SK-N-SH (cell line): Measurements from ENCODE around the gene ART4. TPM values are rescaled to one million over a fixed set of nuclear protein-coding genes. Genes with fewer than 3 reads are reported as not detected.
A peak's percentile ranks its signal among the peaks of the same experiment; 100 is the strongest.

ENCODE experiments used
- CTCF ChIA-PET: fragments of 300-600, 350-600 bp; formaldehyde crosslinking; extraction: SDS; loops from one replicate; lab custom pipeline; 2021; lab: Yijun Ruan, JAX
- POLR2A ChIA-PET: fragments of 350-600 bp; sonication (Branson Sonifier 250); formaldehyde crosslinking; extraction: SDS; loops from one replicate; lab custom pipeline; 2020; ENCODE audit warnings: antibody characterized with exemption, inconsistent platforms; lab: Yijun Ruan, JAX
- DNase-seq: peaks from one replicate; pipeline ENCODE4 v3.0.0; 2012
- H2AFZ ChIP-seq: fragments of 200-600 bp; sonication (generic); 2 replicates; pipeline ENCODE4 v1.8.1; 2016; ENCODE audit warnings: antibody characterized with exemption, mild to moderate bottlenecking, low read depth
- H3F3A ChIP-seq: fragments of 200-600 bp; sonication (generic); replicated peaks from 2 replicates; pipeline ENCODE3; 2016; ENCODE audit warnings: antibody characterized with exemption, mild to moderate bottlenecking; ENCODE audit not compliant: insufficient read depth
- H3K27ac ChIP-seq, 2 experiments: fragments of 200-500 bp in 1 of 2; fragments of 200-600 bp in 1 of 2; sonication (Bioruptor generic) in 1 of 2; sonication (generic), shearing (Covaris generic) in 1 of 2; 2 replicates each; pipeline versions ENCODE4 v1.5.1 to v1.6.1; 2014 to 2016; ENCODE audit warnings: low read depth in 2 of 2, inconsistent platforms in 1 of 2, low read length in 1 of 2, mild to moderate bottlenecking in 1 of 2, mixed read lengths in 1 of 2
- H3K27me3 ChIP-seq: fragments of 200-600 bp; sonication (generic), shearing (Covaris generic); 2 replicates; pipeline ENCODE4 v1.6.1; 2016; ENCODE audit warnings: mixed run types; ENCODE audit not compliant: insufficient read depth
- H3K36me3 ChIP-seq, 2 experiments: fragments of 200-500 bp in 1 of 2; fragments of 200-600 bp in 1 of 2; sonication (Bioruptor generic) in 1 of 2; sonication (generic) in 1 of 2; replicated peaks in 1 of 2; 2 replicates each; pipeline versions ENCODE3 to v1.5.1; 2014 to 2016; ENCODE audit warnings: low read length in 1 of 2, mild to moderate bottlenecking in 1 of 2; ENCODE audit not compliant: insufficient read depth in 2 of 2, control insufficient read depth in 1 of 2
- H3K4me1 ChIP-seq, 2 experiments: fragments of 200-500 bp in 1 of 2; fragments of 200-600 bp in 1 of 2; sonication (Bioruptor generic) in 1 of 2; sonication (generic), shearing (Covaris generic) in 1 of 2; 2 replicates each; pipeline versions ENCODE4 v1.5.1 to v1.6.1; 2014 to 2016; ENCODE audit warnings: low read depth in 1 of 2, low read length in 1 of 2, mixed run types in 1 of 2; ENCODE audit not compliant: insufficient read depth in 2 of 2, control insufficient read depth in 1 of 2
- H3K4me2 ChIP-seq: fragments of 200-600 bp; sonication (generic), shearing (Covaris generic); 2 replicates; pipeline ENCODE4 v1.6.1; 2017; ENCODE audit warnings: mixed run types
- H3K4me3 ChIP-seq, 2 experiments: fragments of 200-500 bp in 1 of 2; fragments of 200-600 bp in 1 of 2; sonication (Bioruptor generic) in 1 of 2; sonication (generic), shearing (Covaris generic) in 1 of 2; 2 replicates each; pipeline versions ENCODE4 v1.5.1 to v1.8.1; 2014 to 2016; ENCODE audit warnings: low read depth in 2 of 2, inconsistent platforms in 1 of 2, low read length in 1 of 2, mild to moderate bottlenecking in 1 of 2, mixed read lengths in 1 of 2, moderate library complexity in 1 of 2
- H3K79me2 ChIP-seq: fragments of 200-600 bp; sonication (generic); 2 replicates; pipeline ENCODE4 v1.8.1; 2017; ENCODE audit warnings: mild to moderate bottlenecking; ENCODE audit not compliant: insufficient read depth
- H3K9ac ChIP-seq: fragments of 200-600 bp; sonication (generic); 2 replicates; pipeline ENCODE4 v1.6.1; 2017; ENCODE audit warnings: mixed run types
- H3K9me2 ChIP-seq: fragments of 200-600 bp; sonication (generic); 2 replicates; pipeline ENCODE4 v1.6.1; 2017; ENCODE audit warnings: mixed run types
- H3K9me3 ChIP-seq: fragments of 200-600 bp; sonication (generic); 2 replicates; pipeline ENCODE4 v1.6.1; 2017; ENCODE audit warnings: mixed run types, mild to moderate bottlenecking, moderate library complexity
- H4K20me1 ChIP-seq: fragments of 200-600 bp; sonication (generic); 2 replicates; pipeline ENCODE4 v1.6.1; 2017; ENCODE audit warnings: mild to moderate bottlenecking, mixed run types; ENCODE audit not compliant: insufficient read depth
- EP300 ChIP-seq, 2 experiments: IDR thresholded peaks; 2 replicates each; pipeline versions ENCODE4 v1.4.0 to v1.6.1; 2012; ENCODE audit warnings: borderline replicate concordance in 1 of 2, low read depth in 1 of 2, low read length in 1 of 2
- FOSL2 ChIP-seq: IDR thresholded peaks from 2 replicates; pipeline ENCODE4 v1.4.0; 2012; ENCODE audit warnings: low read depth, mild to moderate bottlenecking, moderate library complexity, borderline replicate concordance
- FOXM1 ChIP-seq: IDR thresholded peaks from 2 replicates; pipeline ENCODE4 v1.4.0; 2012; ENCODE audit warnings: low read depth, mild to moderate bottlenecking
- GABPA ChIP-seq: IDR thresholded peaks from 2 replicates; pipeline ENCODE4 v1.4.0; 2012; ENCODE audit warnings: low read depth, mild to moderate bottlenecking
- GATA2 ChIP-seq: sonication (generic); formaldehyde crosslinking; IDR thresholded peaks from 2 replicates; pipeline ENCODE4 v1.5.0; 2020; ENCODE audit warnings: mild to moderate bottlenecking, missing genetic modification reagents
- JUND ChIP-seq: IDR thresholded peaks from 2 replicates; pipeline ENCODE4 v1.4.0; 2012
- MEF2A ChIP-seq: IDR thresholded peaks from 2 replicates; pipeline ENCODE4 v1.4.0; 2012; ENCODE audit warnings: low read depth, borderline replicate concordance
- MXI1 ChIP-seq: IDR thresholded peaks from 2 replicates; pipeline ENCODE4 v1.6.1; 2012; ENCODE audit warnings: mild to moderate bottlenecking, low read depth, low read length, improper control_type of control experiment
- NRF1 ChIP-seq: IDR thresholded peaks from 2 replicates; pipeline ENCODE4 v1.6.1; 2012; ENCODE audit warnings: low read depth, mild to moderate bottlenecking, low read length
- RAD21 ChIP-seq: IDR thresholded peaks from 2 replicates; pipeline ENCODE4 v1.6.1; 2012; ENCODE audit warnings: mild to moderate bottlenecking, low read length
- RCOR1 ChIP-seq: fragments of 150-350 bp; IDR thresholded peaks from 2 replicates; pipeline ENCODE4 v1.6.1; 2017; ENCODE audit warnings: antibody characterized with exemption, low read length
- RXRA ChIP-seq: IDR thresholded peaks from 2 replicates; pipeline ENCODE4 v1.4.0; 2012; ENCODE audit warnings: low read depth, mild to moderate bottlenecking, borderline replicate concordance
- TEAD4 ChIP-seq: IDR thresholded peaks from 2 replicates; pipeline ENCODE4 v1.4.0; 2012; ENCODE audit warnings: mild to moderate bottlenecking, borderline replicate concordance; ENCODE audit not compliant: insufficient read depth
- YY1 ChIP-seq: IDR thresholded peaks from 2 replicates; pipeline ENCODE4 v1.4.0; 2012; ENCODE audit warnings: low read depth, mild to moderate bottlenecking
- WGBS: methylation state at CpG from one replicate; pipeline ENCODE4 v1.1.6; 2017; ENCODE audit warnings: low lambda C conversion rate; 5-methylcytosine and 5-hydroxymethylcytosine counted together
- polyA plus RNA-seq, 3 experiments: library from polyadenylated mRNA; depleted of rRNA; stranded (reverse); fragments of >200 nt; gene quantifications; 2 replicates each; pipeline ENCODE4 v1.2.3, GENCODE V29; 2012
- TF ChIP-seq, protein P1 (sequence below): fragments of 200-600 bp; sonication (generic); IDR thresholded peaks from 2 replicates; pipeline ENCODE4 v1.6.1; 2017; ENCODE audit warnings: antibody characterized with exemption, mild to moderate bottlenecking, moderate library complexity

Gene ART4
- polyA plus RNA-seq, 1 of the 3 experiments (the other 2 are of a cell fraction) = not detected

DNA sequence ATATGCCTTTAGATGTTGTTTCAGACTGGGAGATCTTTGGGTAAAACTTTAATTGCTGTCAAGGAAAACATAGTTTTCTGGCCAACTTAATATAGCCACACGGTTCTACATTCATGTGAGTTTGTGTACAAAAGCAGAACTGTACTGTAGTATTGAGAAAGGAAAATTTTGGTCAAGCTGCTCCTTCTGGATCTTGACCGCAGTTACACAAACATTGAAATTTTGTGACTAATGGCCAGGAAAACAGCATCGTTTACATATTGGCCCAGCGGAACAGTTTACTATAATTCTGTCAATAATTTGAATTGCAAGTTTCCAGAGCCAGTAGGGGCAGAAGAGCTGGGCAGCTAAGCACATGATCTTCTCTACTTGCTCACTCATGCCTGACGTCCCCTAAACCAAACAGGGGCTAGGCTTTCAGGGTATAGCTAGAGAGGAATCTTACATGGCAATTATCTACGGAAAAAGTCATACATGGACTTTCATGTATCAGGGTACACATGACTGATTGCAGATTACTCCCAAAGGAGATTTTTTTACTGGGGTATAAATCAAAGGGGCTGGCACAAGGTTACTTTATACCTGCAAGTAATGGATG is 11.4 kb upstream of the ART4 start:
- H3K4me2 ChIP-seq = no peak overlapping the region
- TF ChIP-seq MEF2A (no peak), FOSL2 (no peak), EP300 (IDR thresholded peaks at IDR 0.05; ENCODE audit: borderline replicate concordance in 1 of 2, low read depth in 1 of 2, low read length in 1 of 2) (no peak), GABPA (no peak), NRF1 (no peak), TEAD4 (no peak), MXI1 (no peak), FOXM1 (no peak), RAD21 (no peak), RXRA (no peak), JUND (no peak), RCOR1 (no peak), GATA2 (no peak), YY1 (no peak)
- TF ChIP-seq, protein P1, sequence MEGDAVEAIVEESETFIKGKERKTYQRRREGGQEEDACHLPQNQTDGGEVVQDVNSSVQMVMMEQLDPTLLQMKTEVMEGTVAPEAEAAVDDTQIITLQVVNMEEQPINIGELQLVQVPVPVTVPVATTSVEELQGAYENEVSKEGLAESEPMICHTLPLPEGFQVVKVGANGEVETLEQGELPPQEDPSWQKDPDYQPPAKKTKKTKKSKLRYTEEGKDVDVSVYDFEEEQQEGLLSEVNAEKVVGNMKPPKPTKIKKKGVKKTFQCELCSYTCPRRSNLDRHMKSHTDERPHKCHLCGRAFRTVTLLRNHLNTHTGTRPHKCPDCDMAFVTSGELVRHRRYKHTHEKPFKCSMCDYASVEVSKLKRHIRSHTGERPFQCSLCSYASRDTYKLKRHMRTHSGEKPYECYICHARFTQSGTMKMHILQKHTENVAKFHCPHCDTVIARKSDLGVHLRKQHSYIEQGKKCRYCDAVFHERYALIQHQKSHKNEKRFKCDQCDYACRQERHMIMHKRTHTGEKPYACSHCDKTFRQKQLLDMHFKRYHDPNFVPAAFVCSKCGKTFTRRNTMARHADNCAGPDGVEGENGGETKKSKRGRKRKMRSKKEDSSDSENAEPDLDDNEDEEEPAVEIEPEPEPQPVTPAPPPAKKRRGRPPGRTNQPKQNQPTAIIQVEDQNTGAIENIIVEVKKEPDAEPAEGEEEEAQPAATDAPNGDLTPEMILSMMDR = no peak
- H3K4me3 ChIP-seq = no peak overlapping the region
- H2AFZ ChIP-seq = 0 out of 2 replicates have a peak overlapping the region, but pooled peaks have one; percentile 45
- peaks cover 0 to 2% of the 10 kb centered on the region in 2 experiments; a peak in 1 of 4 replicates for H3K4me1 ChIP-seq
- 58% methylated on average over 6 of the region's 6 CpGs for WGBS
- peaks cover 0 to 5% of the 10 kb centered on the region in 2 experiments for H3K36me3 ChIP-seq
- no peaks in the 10 kb centered on the region for H4K20me1 ChIP-seq
- no peaks in the 10 kb centered on the region for H3K9me2 ChIP-seq
- H3K9me3 ChIP-seq = no peaks in the 10 kb centered on the region; the same call in 1 of the 2 replicates
- no peaks in the 10 kb centered on the region for H3K27me3 ChIP-seq
- no peak overlapping the region for H3K27ac ChIP-seq
- no peak for DNase-seq
- H3F3A ChIP-seq = no peaks in the 10 kb centered on the region
- ChIA-PET CTCF (interaction anchor here (1.5 kb wide), 1 partner anchor 9 kb away, joined by 8 read pairs; no protein-coding TSS in a partner anchor), POLR2A (no interaction called here)
- no peaks in the 10 kb centered on the region for H3K79me2 ChIP-seq
- no peak overlapping the region for H3K9ac ChIP-seq

DNA sequence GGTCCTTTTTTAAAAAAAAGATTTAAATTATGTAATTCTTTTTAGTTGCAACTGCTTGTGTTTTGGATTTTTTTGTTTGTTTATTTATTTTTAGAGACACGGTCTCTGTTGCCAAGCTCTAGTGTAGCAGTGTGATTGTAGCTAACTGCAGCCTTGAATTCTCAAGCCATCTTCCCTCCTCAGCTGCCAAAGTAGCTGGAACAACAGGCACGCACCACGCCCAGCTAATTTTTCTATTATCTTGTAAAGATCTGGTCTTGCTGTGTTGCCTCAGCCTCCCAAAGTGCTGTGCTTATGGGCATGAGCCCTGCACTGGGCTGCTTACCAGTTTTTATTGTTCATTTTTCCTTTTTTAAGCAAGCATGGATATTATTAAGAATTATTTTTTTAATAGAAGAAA is 10.6 kb upstream of the ART4 start:
- no peak overlapping the region for H3K4me2 ChIP-seq
- WGBS = 78% methylated on average over 3 of the region's 3 CpGs
- ChIA-PET CTCF (interaction anchor here (1.5 kb wide), 1 partner anchor 8 kb away, joined by 8 read pairs; no protein-coding TSS in a partner anchor), POLR2A (no interaction called here)
- no peaks in the 10 kb centered on the region for H4K20me1 ChIP-seq
- peaks cover 0 to 5% of the 10 kb centered on the region in 2 experiments for H3K36me3 ChIP-seq
- H3K4me3 ChIP-seq = no peak overlapping the region
- peaks cover 3% of the 10 kb centered on the region for H3F3A ChIP-seq
- no peak overlapping the region for H3K9ac ChIP-seq
- no peaks in the 10 kb centered on the region for H3K27me3 ChIP-seq
- no peaks in the 10 kb centered on the region for H3K9me2 ChIP-seq
- peaks cover 2 to 4% of the 10 kb centered on the region in 2 experiments; a peak in 1 of 4 replicates for H3K4me1 ChIP-seq
- no peaks in the 10 kb centered on the region; the same call in 1 of the 2 replicates for H3K9me3 ChIP-seq
- DNase-seq = no peak
- no peak for TF ChIP-seq YY1
- no peaks in the 10 kb centered on the region for H3K79me2 ChIP-seq
- H2AFZ ChIP-seq = no peak overlapping the region
- no peak overlapping the region for H3K27ac ChIP-seq
